Right cardiac atrium (tissue), 5 donors: ENCODE measurements around the gene CHRD. TPM values are rescaled to one million over a fixed set of nuclear protein-coding genes. Genes with fewer than 3 reads are reported as not detected.

ENCODE experiments used
- ATAC-seq, 2 donors: fragments of 200-7000 bp; cut with Tn5 transposase; one replicate each; pipeline versions ENCODE4 v1.8.0 to v1.9.1; 2020; ENCODE audit warnings: moderate library complexity in 2 of 2, mild to moderate bottlenecking in 1 of 2
- DNase-seq, 3 donors: peaks; one replicate each; pipeline ENCODE4 v3.0.0-alpha.2; 2020
- H3K27ac ChIP-seq: one replicate; pipeline ENCODE4 v1.5.1; 2013; ENCODE audit warnings: mild to moderate bottlenecking, low read length, control low read depth, moderate library complexity
- H3K27me3 ChIP-seq: one replicate; pipeline ENCODE4 v1.6.1; 2013; ENCODE audit not compliant: control insufficient read depth, insufficient read depth
- H3K4me1 ChIP-seq: one replicate; pipeline ENCODE4 v1.6.1; 2013; ENCODE audit warnings: low read length; ENCODE audit not compliant: control insufficient read depth, insufficient read depth
- H3K4me3 ChIP-seq: one replicate; pipeline ENCODE4 v1.5.1; 2013; ENCODE audit warnings: low read length, control low read depth
- H3K9me3 ChIP-seq: one replicate; pipeline ENCODE4 v1.6.1; 2013; ENCODE audit warnings: low read length; ENCODE audit not compliant: control insufficient read depth
- WGBS: extraction: QIAGEN DNeasy Blood & Tissue Kit; methylation state at CpG from one replicate; pipeline ENCODE4 v1.1.7; 2013; 5-methylcytosine and 5-hydroxymethylcytosine counted together
- intact Hi-C, 4 donors: fragments of 100-400 bp; cut with DNase I; formaldehyde crosslinking; loops; one replicate each; pipeline versions ENCODE4 v1.11.0 to v1.14.0; 2022 to 2023
- polyA plus RNA-seq: library from polyadenylated mRNA; stranded (reverse); fragments of 200-250 nt; gene quantifications from one replicate; pipeline ENCODE4 v1.2.3, GENCODE V29; 2013
- total RNA-seq, 4 donors: library from RNA; stranded (reverse); fragmentation: NEBNext Ultra II Directional; extraction: Animal tissue kit (Norgen Biotek cat#: 25700); gene quantifications; one replicate each; pipeline ENCODE4 v1.2.1, GENCODE V29; 2021
- donor health status: healthy with polysubstance abuse.
- donor health status: DM: no; HTN: yes; CAD: no.
- donor health status: DM: no; HTN: no; CAD: no.
- donor health status: DM: no; HTN: yes; CAD: no; lungs with severe emphysema.
- donor health status: DM: yes; HTN: yes; CAD: no.

CHRD gene
- total and polyA plus RNA-seq, 5 donors = 8.6 to 12.1 (median 10.8) TPM

DNA sequence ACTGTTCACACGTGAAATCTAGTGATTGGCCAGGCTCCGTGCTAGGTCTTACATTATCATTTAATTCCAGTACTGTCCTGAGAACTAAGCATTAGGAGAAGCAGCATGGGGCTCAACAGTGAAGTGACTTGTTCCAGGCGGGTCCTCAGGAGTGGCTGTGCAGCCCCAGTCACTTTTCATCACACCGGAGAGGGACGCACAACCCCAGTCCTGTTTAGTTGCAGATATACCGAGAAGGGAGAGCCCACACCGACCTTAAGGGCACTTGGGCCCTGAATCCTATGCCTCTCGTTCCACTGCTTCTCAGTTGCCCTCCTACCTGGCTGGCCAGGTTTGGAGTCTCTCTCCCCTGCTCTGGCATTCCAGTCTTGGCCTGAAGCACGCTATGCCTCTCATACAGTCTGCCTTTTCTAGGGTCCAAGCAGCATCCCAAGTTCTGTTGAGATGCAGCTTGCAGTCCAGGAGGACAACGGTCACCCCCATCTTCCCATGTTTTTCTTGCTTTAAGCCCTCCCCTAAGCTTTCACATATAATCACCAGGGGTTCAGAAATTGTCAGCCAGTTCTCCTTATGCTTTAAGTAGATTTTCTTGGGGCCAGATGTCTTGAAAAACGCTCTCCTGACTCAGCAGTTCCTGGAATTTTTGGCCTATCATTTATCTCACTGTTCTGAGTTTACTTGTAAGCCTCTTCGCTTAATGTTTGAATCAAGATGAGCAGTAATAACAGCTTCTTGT is 32.4 kb upstream of the CHRD start:
- no peaks in the 10 kb centered on the region for H3K4me1 ChIP-seq
- WGBS = 73% methylated on average over 12 of the region's 12 CpGs
- ATAC-seq = no peak
- intact Hi-C loops = no loop called here
- peak in 1 of 3 donors; percentile 33 for DNase-seq
- no peaks in the 10 kb centered on the region for H3K9me3 ChIP-seq
- H3K27ac ChIP-seq = no peak overlapping the region
- no peaks in the 10 kb centered on the region for H3K27me3 ChIP-seq
- no peak overlapping the region for H3K4me3 ChIP-seq

DNA sequence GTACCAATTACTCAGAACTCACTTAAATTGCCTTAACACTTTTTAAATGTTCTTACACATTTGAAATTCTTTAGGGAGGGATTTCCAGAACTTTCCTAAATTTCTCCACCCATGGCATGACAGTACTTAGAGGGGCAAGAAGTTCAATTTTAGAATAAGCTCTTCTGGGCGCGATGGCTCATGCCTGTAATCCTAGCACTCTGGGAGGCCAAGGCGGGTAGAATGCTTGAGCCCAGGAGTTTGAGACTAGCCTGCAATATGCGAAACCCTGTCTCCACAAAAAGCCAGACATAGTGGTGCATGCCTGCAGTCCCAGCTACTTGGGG is 31.8 kb upstream of the CHRD start:
- intact Hi-C loops = no loop called here
- Histone ChIP-seq H3K27me3 (no peaks in the 10 kb centered on the region), H3K9me3 (no peaks in the 10 kb centered on the region), H3K4me1 (no peaks in the 10 kb centered on the region), H3K4me3 (no peak overlapping the region), H3K27ac (no peak overlapping the region)
- no peak for ATAC-seq
- peak in 1 of 3 donors; percentile 21 for DNase-seq
- 91% methylated on average over 4 of the region's 4 CpGs for WGBS

DNA sequence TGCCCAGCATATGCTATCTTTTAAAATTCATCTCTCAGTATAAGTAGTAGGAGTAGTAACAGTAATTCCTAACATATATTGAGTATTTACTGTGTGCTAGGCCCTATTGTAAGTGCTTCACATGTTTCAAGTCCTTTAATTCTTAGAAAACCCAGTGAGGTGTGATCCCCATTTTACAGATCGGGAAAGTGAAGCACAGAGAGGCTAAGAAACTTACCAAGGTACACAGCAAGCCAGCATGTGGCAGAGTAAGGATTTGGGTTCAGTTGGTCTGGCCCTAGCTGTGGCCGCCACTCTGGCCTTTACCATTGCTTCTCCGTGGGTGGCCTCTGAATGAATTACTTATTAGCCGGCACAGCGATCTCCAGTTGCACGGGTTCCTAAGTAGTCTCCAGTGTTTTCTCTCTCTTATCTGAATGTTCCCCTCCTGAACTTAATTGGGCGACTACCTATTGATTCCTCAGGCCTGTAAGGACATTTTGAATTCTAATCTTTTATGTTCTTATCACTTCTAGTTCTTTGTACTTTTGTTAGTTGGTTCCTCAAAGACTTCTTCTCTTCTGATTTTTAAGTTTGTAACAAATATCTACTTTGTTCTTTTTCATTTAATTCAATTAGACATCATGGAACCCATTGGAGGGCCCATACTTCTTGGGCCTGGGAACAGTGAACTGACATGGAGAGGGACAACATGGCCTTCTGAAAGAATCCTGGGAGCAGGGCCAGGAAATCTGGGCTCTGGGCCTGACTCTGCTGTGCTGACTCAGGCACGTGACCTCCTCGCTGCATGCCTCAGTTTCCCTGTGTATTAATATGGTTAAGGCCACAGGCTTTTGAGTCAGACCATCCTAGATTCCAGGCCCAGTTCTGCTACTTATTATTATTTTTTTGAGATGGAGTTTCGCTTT is 30.0 kb upstream of the CHRD start:
- H3K27ac ChIP-seq = no peak overlapping the region
- no peaks in the 10 kb centered on the region for H3K4me1 ChIP-seq
- no peaks in the 10 kb centered on the region for H3K27me3 ChIP-seq
- H3K4me3 ChIP-seq = no peak overlapping the region
- 81% methylated on average over 10 of the region's 10 CpGs for WGBS
- ATAC-seq = no peak
- peak in 1 of 3 donors; percentile 73 for DNase-seq
- no peaks in the 10 kb centered on the region for H3K9me3 ChIP-seq
- intact Hi-C loops = no loop called here

DNA sequence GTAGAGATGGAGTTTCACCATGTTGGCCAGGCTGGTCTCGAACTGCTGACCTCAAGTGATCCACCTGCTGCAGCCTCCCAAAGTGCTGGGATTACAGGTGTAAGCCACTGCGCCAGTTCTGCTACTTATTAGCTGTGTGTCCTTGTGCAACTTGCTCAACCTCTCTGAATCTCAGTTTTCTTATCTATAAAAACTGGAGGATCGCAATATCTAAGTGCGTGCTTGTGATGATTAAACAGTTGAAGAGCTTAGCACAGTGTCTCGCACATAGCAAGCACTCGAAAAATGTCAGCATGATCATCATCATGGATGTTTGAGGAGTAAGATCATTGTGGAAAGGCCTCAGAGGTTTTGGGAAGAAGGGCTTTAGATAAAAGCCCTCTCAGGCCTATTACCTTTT is 29.2 kb upstream of the CHRD start:
- Histone ChIP-seq H3K27ac (no peak overlapping the region), H3K4me1 (no peaks in the 10 kb centered on the region), H3K9me3 (no peaks in the 10 kb centered on the region), H3K4me3 (no peak overlapping the region), H3K27me3 (no peaks in the 10 kb centered on the region)
- no peak for ATAC-seq
- WGBS = 91% methylated on average over 6 of the region's 6 CpGs
- no peak for DNase-seq
- intact Hi-C loops = no loop called here

DNA sequence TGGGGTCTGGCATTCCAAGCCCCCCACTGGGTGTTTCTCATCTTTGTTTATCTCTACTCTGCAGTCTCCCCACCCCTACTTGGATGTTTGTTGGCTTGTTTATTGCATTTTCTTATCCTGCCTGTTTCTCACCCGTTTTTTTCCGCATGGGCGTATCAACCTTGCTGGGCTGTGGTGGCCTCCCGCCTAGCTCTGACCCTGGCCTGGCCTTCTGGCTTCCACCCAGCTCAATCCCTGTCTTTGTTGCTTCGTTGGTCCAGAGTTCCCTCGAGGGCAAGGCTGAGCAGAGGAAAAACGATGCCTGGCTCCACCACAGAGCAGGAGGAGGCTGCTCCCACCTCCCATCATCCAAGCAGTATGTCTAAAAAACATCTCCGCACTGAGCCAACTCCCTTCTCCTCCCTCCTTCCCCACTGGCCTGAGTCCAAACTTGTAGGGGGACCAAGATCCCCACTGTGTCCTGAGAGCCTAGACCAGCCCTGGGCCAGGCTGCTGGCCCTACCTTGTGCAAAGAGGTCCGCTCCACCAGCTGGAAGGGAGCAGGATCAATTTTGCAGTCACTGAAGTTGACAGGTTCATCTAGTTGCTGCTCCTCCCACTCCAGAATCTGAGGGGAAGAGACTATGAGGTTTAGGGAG is 28.2 kb upstream of the CHRD start:
- Histone ChIP-seq H3K4me1 (no peaks in the 10 kb centered on the region), H3K27me3 (no peaks in the 10 kb centered on the region), H3K27ac (no peak overlapping the region), H3K4me3 (no peak overlapping the region), H3K9me3 (no peaks in the 10 kb centered on the region)
- 46% methylated on average over 9 of the region's 9 CpGs for WGBS
- intact Hi-C loops = no loop called here
- ATAC-seq (no peak), DNase-seq (peak in 1 of 3 donors; percentile 53)

DNA sequence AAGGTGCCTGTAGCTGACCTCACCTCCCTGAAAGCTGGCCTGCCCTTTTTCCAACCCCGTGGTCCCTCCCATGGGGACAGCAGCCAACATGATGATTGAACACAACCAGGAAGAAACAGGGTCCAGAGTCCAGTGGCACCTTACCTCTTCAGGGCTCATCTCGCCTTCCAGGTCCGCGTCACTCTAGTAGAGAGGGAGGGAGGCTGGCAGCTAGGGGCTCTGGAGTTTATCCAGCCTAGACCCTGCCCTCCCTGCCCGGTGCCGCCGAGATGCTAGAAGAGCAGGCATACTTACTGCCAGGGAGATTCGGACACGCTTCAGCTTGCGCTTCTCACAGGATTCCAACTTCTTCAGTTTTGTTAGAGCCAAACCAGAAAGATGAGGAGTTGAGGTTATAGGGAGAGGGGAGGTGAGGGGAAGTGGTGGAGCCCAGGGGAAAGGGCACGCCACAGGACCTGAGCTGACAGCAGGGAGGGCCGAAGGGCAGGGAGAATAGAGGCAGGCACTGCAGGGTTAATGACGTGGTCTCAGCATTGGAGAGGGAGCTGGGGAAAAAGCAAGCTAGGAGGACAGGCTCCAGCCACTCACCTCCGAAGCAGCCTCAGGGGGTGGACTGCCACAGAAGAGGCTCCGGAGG is 27.6 kb upstream of the CHRD start:
- H3K27me3 ChIP-seq = no peaks in the 10 kb centered on the region
- H3K9me3 ChIP-seq = no peaks in the 10 kb centered on the region
- ATAC-seq = no peak
- intact Hi-C loops = no loop called here
- no peak overlapping the region for H3K4me3 ChIP-seq
- H3K4me1 ChIP-seq = no peaks in the 10 kb centered on the region
- no peak for DNase-seq
- no peak overlapping the region for H3K27ac ChIP-seq
- 83% methylated on average over 15 of the region's 15 CpGs for WGBS

DNA sequence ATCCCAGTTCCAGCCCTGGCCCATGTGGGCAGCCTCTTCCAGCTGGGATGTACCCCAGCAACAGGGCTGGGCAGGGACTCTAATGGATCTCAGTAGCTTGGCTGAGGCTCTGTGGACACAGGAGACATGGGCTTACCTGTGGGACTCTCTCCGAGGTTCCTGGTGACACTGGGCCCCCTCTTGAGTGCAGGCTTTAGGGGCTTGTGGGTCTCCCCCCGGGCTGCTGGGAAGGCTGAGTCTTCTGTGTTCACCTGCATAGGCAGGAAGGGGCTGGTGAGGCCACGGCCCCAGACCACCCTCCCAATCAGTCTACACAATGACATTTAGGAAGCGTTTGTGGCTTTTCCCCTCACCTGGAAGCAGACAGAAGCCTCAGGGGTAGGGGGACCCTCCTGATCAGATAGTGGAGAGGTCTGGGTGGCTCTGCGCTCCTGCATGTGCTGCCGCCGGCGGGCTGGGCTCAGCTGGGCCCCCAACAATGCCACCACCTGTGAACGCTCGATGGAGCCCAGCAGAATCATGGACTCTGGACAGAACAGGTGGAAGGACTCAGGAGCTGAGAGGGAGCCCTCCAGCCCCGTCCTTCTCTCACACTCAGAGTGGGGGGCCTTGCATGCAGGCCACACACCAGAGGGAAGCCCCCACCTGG is 26.8 kb upstream of the CHRD start:
- no peaks in the 10 kb centered on the region for H3K9me3 ChIP-seq
- DNase-seq (no peak), ATAC-seq (no peak)
- intact Hi-C loops = no loop called here
- H3K4me3 ChIP-seq = no peak overlapping the region
- no peaks in the 10 kb centered on the region for H3K27me3 ChIP-seq
- H3K27ac ChIP-seq = no peak overlapping the region
- 88% methylated on average over 11 of the region's 11 CpGs for WGBS
- no peaks in the 10 kb centered on the region for H3K4me1 ChIP-seq

DNA sequence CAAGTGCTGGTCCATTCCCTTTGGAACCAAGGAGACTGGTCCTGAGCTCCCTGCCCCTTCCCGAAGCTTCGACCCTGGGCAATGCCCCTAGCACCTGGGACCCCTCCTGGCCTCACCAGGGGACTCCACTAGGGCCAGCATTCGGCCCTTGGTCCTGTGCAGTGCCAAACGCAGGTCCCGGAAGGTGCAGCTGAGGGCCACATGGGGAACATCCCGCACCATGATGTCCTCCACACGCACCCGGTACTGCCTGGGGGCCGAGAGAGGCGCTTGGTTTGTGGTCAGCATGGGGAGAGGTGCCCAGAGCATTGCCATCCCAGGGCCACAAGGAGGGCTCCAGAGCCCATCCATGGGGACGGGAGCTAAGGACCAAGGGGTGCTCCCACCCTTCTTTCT is 26.3 kb upstream of the CHRD start:
- Histone ChIP-seq H3K27ac (no peak overlapping the region), H3K27me3 (no peaks in the 10 kb centered on the region), H3K9me3 (no peaks in the 10 kb centered on the region), H3K4me1 (no peaks in the 10 kb centered on the region), H3K4me3 (no peak overlapping the region)
- 93% methylated on average over 11 of the region's 11 CpGs for WGBS
- intact Hi-C loops = no loop called here
- DNase-seq (peak in 1 of 3 donors; percentile 45), ATAC-seq (peak in 1 of 2 donors; percentile 3)

DNA sequence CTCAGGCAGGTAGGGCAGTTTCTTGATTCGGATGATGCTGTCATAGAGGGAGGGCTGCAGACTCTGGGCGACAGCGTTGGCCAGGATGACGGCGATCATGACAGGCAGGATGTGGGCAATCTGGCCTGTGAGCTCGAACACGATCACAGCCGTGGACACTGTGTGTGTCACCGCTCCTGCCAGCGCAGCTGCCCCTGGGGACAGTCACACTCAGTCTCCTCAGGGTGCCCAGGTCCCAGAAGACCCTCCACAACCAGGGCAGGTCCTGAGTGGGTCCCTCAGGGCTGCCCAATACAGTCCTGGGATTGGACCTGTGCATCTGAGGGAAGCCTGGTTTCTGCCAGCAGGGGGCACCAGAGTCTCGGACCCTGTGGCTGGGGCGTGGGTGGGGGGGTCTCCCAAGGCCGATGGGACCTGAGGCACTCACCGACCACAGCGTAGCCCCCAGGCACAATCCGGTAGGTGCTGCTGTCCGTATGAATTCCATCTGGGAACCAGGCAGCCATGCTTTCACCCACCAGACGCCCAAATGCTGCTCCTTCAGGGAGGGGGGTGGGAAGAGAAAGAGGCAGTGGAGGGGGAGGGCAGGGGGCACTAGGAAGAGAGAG is 25.6 kb upstream of the CHRD start:
- H3K4me1 ChIP-seq = no peaks in the 10 kb centered on the region
- DNase-seq = peak; percentile 59 to 85 (median 85)
- no peak overlapping the region for H3K4me3 ChIP-seq
- no peaks in the 10 kb centered on the region for H3K9me3 ChIP-seq
- 51% methylated on average over 18 of the region's 18 CpGs for WGBS
- H3K27ac ChIP-seq = no peak overlapping the region
- intact Hi-C loops = no loop called here
- peak; percentile 18 to 40 for ATAC-seq
- no peaks in the 10 kb centered on the region for H3K27me3 ChIP-seq

DNA sequence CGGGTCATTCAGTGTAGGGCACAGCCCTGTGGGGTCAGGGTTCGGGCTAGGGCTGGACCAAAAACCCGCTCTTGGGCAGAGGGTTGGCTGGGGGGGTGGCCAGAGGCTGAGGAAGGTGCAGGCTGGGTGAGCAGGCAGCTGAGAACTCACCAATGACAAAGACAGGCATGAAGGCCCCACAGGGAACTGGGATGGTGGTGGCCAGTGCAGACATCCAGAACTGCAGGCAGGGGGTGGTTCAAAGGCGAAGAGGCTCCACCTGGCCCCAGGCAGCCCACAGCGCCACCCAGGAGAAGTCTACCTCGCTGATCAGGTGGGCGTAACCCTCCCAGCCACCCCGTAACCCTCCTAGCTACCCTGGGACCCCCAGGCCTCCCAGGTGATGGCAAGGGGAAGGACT is 25.1 kb upstream of the CHRD start:
- Histone ChIP-seq H3K4me1 (no peaks in the 10 kb centered on the region), H3K27ac (no peak overlapping the region), H3K27me3 (no peaks in the 10 kb centered on the region), H3K9me3 (no peaks in the 10 kb centered on the region), H3K4me3 (no peak overlapping the region)
- ATAC-seq (no peak), DNase-seq (peak in 1 of 3 donors; percentile 40)
- WGBS = 82% methylated on average over 8 of the region's 8 CpGs
- intact Hi-C loops = no loop called here
